ENCODE results near the gene SNRNP48. TPM values are rescaled to one million over a fixed set of nuclear protein-coding genes. Genes with fewer than 3 reads are reported as not detected.

Gene SNRNP48
- total RNA-seq, 1 donor from 2014 or later: 13.1 TPM

GRCh38 chr6:7559196-7559595 is 30.8 kb upstream of the SNRNP48 start:
- Histone ChIP-seq H3K4me3 (ENCODE audit: insufficient read depth, low read depth, low read length) (no peak overlapping the region), H3K9me3 (ENCODE audit: insufficient read depth, low read depth, low read length) (no peaks in the 10 kb centered on the region), H3K36me3 (ENCODE audit: insufficient read depth, low read length) (peaks cover 52% of the 10 kb centered on the region), H4K20me1 (ENCODE audit: insufficient read depth, low read length) (peaks cover 9% of the 10 kb centered on the region), H3K79me2 (ENCODE audit: insufficient read depth, low read length) (peaks cover 25% of the 10 kb centered on the region), H3K27me3 (ENCODE audit: insufficient read depth, low read length) (no peaks in the 10 kb centered on the region), H2AFZ (ENCODE audit: low read depth, low read length) (no peak overlapping the region), H3K9ac (ENCODE audit: low read length) (no peak overlapping the region), H3K27ac (ENCODE audit: low read depth, low read length) (no peak overlapping the region), H3K4me1 (ENCODE audit: insufficient read depth, low read length) (no peaks in the 10 kb centered on the region), H3K4me2 (ENCODE audit: low read length) (no peak overlapping the region)
- Mint-ChIP-seq H3K9me3 (ENCODE audit: unreplicated experiment) (no peaks in the 10 kb centered on the region), H3K4me1 (ENCODE audit: low read depth, unreplicated experiment) (peaks cover 20% of the 10 kb centered on the region), H3K4me3 (ENCODE audit: unreplicated experiment) (no peak overlapping the region), H3K27ac (ENCODE audit: unreplicated experiment) (no peak overlapping the region), H3K27me3 (ENCODE audit: low read depth, unreplicated experiment) (no peaks in the 10 kb centered on the region), H3K36me3 (ENCODE audit: low read depth, unreplicated experiment) (peaks cover 28% of the 10 kb centered on the region)
- no peak for TF ChIP-seq EZH2 (IDR thresholded peaks at IDR 0.05; ENCODE audit: insufficient read depth, low read length)
- TF ChIP-seq, protein P1, sequence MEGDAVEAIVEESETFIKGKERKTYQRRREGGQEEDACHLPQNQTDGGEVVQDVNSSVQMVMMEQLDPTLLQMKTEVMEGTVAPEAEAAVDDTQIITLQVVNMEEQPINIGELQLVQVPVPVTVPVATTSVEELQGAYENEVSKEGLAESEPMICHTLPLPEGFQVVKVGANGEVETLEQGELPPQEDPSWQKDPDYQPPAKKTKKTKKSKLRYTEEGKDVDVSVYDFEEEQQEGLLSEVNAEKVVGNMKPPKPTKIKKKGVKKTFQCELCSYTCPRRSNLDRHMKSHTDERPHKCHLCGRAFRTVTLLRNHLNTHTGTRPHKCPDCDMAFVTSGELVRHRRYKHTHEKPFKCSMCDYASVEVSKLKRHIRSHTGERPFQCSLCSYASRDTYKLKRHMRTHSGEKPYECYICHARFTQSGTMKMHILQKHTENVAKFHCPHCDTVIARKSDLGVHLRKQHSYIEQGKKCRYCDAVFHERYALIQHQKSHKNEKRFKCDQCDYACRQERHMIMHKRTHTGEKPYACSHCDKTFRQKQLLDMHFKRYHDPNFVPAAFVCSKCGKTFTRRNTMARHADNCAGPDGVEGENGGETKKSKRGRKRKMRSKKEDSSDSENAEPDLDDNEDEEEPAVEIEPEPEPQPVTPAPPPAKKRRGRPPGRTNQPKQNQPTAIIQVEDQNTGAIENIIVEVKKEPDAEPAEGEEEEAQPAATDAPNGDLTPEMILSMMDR (IDR thresholded peaks at IDR 0.05; ENCODE audit: insufficient read depth, low read depth, low read length): no peak
- DNase-seq (ENCODE audit: low read depth) (no peak), FAIRE-seq (no peak)

DNA sequence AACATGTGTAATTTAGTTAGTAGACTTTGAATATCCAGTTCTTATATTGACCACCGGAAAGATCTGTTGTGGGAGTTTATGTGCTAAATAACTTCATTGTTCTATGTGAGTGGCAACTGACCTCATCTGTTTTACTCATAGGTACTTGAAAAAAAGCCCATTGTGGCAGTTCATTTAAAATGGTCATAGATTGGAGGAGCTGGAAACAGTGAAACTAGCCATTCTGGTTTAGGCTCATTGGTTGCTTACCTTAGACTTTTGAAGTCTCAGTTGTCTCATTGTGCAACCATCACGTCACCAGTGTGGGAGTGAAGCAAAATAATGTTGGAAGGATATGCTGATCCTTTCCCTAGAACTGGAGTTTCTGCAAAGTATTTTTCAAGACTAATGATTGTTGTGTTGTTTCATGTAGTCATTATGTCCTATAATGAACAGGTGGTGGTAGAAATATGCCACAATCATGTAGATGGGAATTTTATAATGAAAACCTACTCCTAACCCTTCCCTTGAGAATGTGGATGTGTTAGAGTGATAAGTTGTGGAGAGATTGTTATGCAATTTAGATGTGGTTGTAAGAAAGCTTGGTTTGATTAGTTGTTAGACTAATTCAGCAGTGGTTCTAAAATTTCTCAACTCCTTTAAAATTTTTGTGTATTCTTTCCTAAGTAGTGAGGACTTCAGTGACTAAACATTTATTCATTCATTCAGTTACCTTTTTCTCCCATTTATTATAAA is 30.2 kb upstream of the SNRNP48 start:
- no peak overlapping the region for H3K27ac Mint-ChIP-seq (ENCODE audit: unreplicated experiment)
- H3K9me3 Mint-ChIP-seq (ENCODE audit: unreplicated experiment): no peaks in the 10 kb centered on the region
- Histone ChIP-seq H3K4me2 (ENCODE audit: low read length) (no peak overlapping the region), H3K79me2 (ENCODE audit: insufficient read depth, low read length) (peaks cover 19% of the 10 kb centered on the region), H3K4me1 (ENCODE audit: insufficient read depth, low read length) (no peaks in the 10 kb centered on the region), H4K20me1 (ENCODE audit: insufficient read depth, low read length) (peaks cover 8% of the 10 kb centered on the region), H3K36me3 (ENCODE audit: insufficient read depth, low read length) (peaks cover 50% of the 10 kb centered on the region), H3K9ac (ENCODE audit: low read length) (no peak overlapping the region), H3K4me3 (ENCODE audit: insufficient read depth, low read depth, low read length) (no peak overlapping the region), H3K27ac (ENCODE audit: low read depth, low read length) (no peak overlapping the region), H3K9me3 (ENCODE audit: insufficient read depth, low read depth, low read length) (no peaks in the 10 kb centered on the region), H2AFZ (ENCODE audit: low read depth, low read length) (no peak overlapping the region), H3K27me3 (ENCODE audit: insufficient read depth, low read length) (no peaks in the 10 kb centered on the region)
- no peaks in the 10 kb centered on the region for H3K27me3 Mint-ChIP-seq (ENCODE audit: low read depth, unreplicated experiment)
- no peak overlapping the region for H3K4me3 Mint-ChIP-seq (ENCODE audit: unreplicated experiment)
- TF ChIP-seq, protein P1 (IDR thresholded peaks at IDR 0.05; ENCODE audit: insufficient read depth, low read depth, low read length): no peak
- no peak for TF ChIP-seq EZH2 (IDR thresholded peaks at IDR 0.05; ENCODE audit: insufficient read depth, low read length)
- peaks cover 30% of the 10 kb centered on the region for H3K36me3 Mint-ChIP-seq (ENCODE audit: low read depth, unreplicated experiment)
- FAIRE-seq (no peak), DNase-seq (ENCODE audit: low read depth) (no peak)
- H3K4me1 Mint-ChIP-seq (ENCODE audit: low read depth, unreplicated experiment): peaks cover 17% of the 10 kb centered on the region
